MCF 10A (cell line): Measurements from ENCODE around the gene NCOA7. TPM values are rescaled to one million over a fixed set of nuclear protein-coding genes. Genes with fewer than 3 reads are reported as not detected.
"Not testable (repeated sequence)": the region's sequence is repeated elsewhere in the genome, so short reads cannot be mapped to it uniquely, and the experiment has no call there.

Experiments used
- BruUV-seq: library from RNA; stranded (reverse); fragments of 400-500 nt; replicated peaks from 2 replicates; lab custom pipeline; 2021; lab: Mats Ljungman, UMichigan
- CTCF ChIA-PET: fragments of 300-600 bp; sonication (Branson Sonifier 250); formaldehyde crosslinking; extraction: SDS; loops from one replicate; lab custom pipeline; 2021; ENCODE audit warnings: antibody characterized with exemption, inconsistent platforms; lab: Yijun Ruan, JAX
- POLR2A ChIA-PET: fragments of 300-600, 350-650 bp; sonication (Branson Sonifier 250); formaldehyde crosslinking; extraction: SDS; loops from one replicate; lab custom pipeline; 2020; ENCODE audit warnings: antibody characterized with exemption, inconsistent platforms; lab: Yijun Ruan, JAX
- DNase-seq: peaks from one replicate; pipeline ENCODE4 v3.0.0-alpha.2; 2018; ENCODE audit not compliant: unreplicated experiment
- H3K27ac Mint-ChIP-seq: one replicate; pipeline ENCODE4 v1.8.0; 2022; ENCODE audit warnings: mild to moderate bottlenecking, low read depth, mixed read lengths; ENCODE audit not compliant: unreplicated experiment
- H3K27me3 Mint-ChIP-seq: one replicate; pipeline ENCODE4 v1.8.0; 2022; ENCODE audit warnings: mixed read lengths; ENCODE audit not compliant: insufficient read depth, unreplicated experiment
- H3K36me3 Mint-ChIP-seq: one replicate; pipeline ENCODE4 v1.8.0; 2022; ENCODE audit warnings: mild to moderate bottlenecking, moderate library complexity, mixed read lengths; ENCODE audit not compliant: insufficient read depth, unreplicated experiment
- H3K4me1 Mint-ChIP-seq: one replicate; pipeline ENCODE4 v1.8.0; 2022; ENCODE audit warnings: mixed read lengths; ENCODE audit not compliant: insufficient read depth, unreplicated experiment
- H3K4me3 Mint-ChIP-seq: one replicate; pipeline ENCODE4 v1.8.0; 2022; ENCODE audit warnings: mild to moderate bottlenecking, moderate library complexity, mixed read lengths; ENCODE audit not compliant: unreplicated experiment
- H3K9me3 Mint-ChIP-seq: one replicate; pipeline ENCODE4 v1.8.0; 2022; ENCODE audit warnings: mixed read lengths; ENCODE audit not compliant: unreplicated experiment
- intact Hi-C: fragments of 100-400 bp; cut with micrococcal nuclease; formaldehyde crosslinking; loops from 2 replicates; pipeline ENCODE4 v1.14.1; 2022
- total RNA-seq: library from RNA; stranded (reverse); gene quantifications from 2 replicates; pipeline ENCODE4 v1.2.3, GENCODE V29; 2022
- TF ChIP-seq, protein P1 (sequence below): fragments of 200-600 bp; IDR thresholded peaks from one replicate; pipeline ENCODE4 v1.8.0; 2022; ENCODE audit warnings: antibody characterized with exemption, mild to moderate bottlenecking; ENCODE audit not compliant: unreplicated experiment

NCOA7 gene
- total RNA-seq, 1 experiment from 2014 or later = 52.3 TPM

DNA sequence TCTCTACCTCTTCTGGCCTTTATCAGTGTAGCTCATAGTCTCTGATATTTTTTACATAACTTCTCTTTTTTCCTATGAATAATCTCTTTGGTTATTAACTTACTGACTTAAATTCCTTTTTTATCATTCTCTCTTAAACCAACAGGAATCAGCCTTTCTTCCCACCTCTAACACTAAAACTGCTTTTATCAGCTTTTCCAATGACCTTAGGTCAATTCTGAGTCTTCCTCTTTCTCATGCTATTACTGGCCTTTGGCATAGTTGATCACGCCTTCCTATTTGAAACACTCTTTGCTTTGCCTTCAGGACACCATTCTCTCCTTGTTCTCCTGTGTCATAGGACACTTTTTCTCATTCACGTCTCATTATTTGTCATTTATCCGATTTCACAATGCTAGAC, 157.7 kb downstream of the NCOA7 start:
- Mint-ChIP-seq H3K9me3 (no peaks in the 10 kb centered on the region), H3K36me3 (no peaks in the 10 kb centered on the region), H3K27me3 (no peaks in the 10 kb centered on the region), H3K4me1 (peaks cover 53% of the 10 kb centered on the region), H3K27ac (peak overlapping the region; percentile 11), H3K4me3 (no peak overlapping the region)
- TF ChIP-seq, protein P1, sequence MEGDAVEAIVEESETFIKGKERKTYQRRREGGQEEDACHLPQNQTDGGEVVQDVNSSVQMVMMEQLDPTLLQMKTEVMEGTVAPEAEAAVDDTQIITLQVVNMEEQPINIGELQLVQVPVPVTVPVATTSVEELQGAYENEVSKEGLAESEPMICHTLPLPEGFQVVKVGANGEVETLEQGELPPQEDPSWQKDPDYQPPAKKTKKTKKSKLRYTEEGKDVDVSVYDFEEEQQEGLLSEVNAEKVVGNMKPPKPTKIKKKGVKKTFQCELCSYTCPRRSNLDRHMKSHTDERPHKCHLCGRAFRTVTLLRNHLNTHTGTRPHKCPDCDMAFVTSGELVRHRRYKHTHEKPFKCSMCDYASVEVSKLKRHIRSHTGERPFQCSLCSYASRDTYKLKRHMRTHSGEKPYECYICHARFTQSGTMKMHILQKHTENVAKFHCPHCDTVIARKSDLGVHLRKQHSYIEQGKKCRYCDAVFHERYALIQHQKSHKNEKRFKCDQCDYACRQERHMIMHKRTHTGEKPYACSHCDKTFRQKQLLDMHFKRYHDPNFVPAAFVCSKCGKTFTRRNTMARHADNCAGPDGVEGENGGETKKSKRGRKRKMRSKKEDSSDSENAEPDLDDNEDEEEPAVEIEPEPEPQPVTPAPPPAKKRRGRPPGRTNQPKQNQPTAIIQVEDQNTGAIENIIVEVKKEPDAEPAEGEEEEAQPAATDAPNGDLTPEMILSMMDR = no peak
- POLR2A ChIA-PET = interaction anchor here (0.7 to 11.4 kb wide), 10 partner anchors 8 to 974 kb away, joined by 3 to 305 read pairs (median 22); partner anchors contain the start of genes HINT3 and NCOA7
- CTCF ChIA-PET = interaction anchor here (0.6 to 3.8 kb wide), 13 partner anchors 7 to 160 kb away, joined by 3 to 13 read pairs (median 5); partner anchors contain the start of genes HINT3 and NCOA7
- BruUV-seq = no TSS peak
- intact Hi-C loops = no loop called here
- no peak for DNase-seq

DNA sequence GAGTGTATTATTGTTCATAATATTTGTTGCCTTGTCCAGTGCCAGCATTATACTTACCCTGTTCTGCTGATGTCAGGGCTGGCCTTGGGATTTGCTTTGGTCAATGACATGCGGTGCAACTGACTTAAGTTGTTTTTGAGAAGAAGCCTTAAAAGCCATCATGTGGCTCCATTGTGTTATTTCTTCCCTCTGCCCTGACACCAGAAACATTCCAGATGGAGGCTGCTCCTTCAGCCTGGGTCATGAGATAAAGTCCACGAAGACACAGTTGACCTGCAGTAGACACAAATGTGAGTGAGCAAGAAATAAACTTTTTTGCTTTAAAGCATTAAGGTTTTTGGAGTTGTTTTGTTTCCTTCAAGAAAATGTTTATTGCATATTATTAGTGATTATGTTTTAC, 158.3 kb downstream of the NCOA7 start:
- Mint-ChIP-seq H3K4me3 (no peak overlapping the region), H3K27ac (peak overlapping the region; percentile 11), H3K36me3 (no peaks in the 10 kb centered on the region), H3K27me3 (no peaks in the 10 kb centered on the region), H3K9me3 (no peaks in the 10 kb centered on the region), H3K4me1 (peaks cover 47% of the 10 kb centered on the region)
- no TSS peak for BruUV-seq
- POLR2A ChIA-PET = interaction anchor here (0.7 to 11.4 kb wide), 7 partner anchors 8 to 158 kb away, joined by 3 to 305 read pairs (median 43); partner anchors contain the start of genes HINT3 and NCOA7
- TF ChIP-seq, protein P1 = no peak
- intact Hi-C loops = no loop called here
- CTCF ChIA-PET = interaction anchor here (0.6 to 2.0 kb wide), 5 partner anchors 9 to 726 kb away, joined by 3 to 12 read pairs (median 6); partner anchors contain the start of gene NCOA7
- DNase-seq = no peak

DNA sequence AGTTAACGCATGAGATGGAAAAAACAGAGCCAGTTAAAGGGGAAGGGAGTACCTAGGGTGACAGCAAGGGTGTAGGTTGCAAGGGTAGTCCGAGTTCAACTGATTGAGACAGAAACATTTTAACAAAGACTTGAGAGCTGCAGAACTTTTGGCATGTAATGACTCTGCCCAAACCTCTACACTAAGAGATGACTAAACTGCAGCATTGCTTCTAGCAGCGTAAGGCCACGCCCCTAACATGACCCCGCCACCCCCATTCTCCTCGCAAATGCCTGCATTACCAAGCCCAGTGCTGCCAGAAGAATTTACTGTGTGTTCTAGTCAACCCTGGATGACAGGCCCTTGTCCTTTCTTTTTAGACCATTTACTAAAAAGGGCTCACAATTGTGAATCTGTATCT, 159.5 kb downstream of the NCOA7 start:
- intact Hi-C loops = no loop called here
- Mint-ChIP-seq H3K4me1 (peaks cover 47% of the 10 kb centered on the region), H3K27me3 (no peaks in the 10 kb centered on the region), H3K36me3 (no peaks in the 10 kb centered on the region), H3K9me3 (no peaks in the 10 kb centered on the region), H3K27ac (no peak overlapping the region), H3K4me3 (no peak overlapping the region)
- no TSS peak for BruUV-seq
- CTCF ChIA-PET = interaction anchor here (4.4 to 10.3 kb wide), 3 partner anchors 33 to 163 kb away, joined by 65 to 270 read pairs (median 156); partner anchors contain the start of gene NCOA7
- peak; percentile 87 for DNase-seq
- TF ChIP-seq, protein P1 = no peak
- POLR2A ChIA-PET = interaction anchor here (0.6 to 8.8 kb wide), 7 partner anchors 26 to 160 kb away, joined by 3 to 68 read pairs (median 5); partner anchors contain the start of gene NCOA7

DNA sequence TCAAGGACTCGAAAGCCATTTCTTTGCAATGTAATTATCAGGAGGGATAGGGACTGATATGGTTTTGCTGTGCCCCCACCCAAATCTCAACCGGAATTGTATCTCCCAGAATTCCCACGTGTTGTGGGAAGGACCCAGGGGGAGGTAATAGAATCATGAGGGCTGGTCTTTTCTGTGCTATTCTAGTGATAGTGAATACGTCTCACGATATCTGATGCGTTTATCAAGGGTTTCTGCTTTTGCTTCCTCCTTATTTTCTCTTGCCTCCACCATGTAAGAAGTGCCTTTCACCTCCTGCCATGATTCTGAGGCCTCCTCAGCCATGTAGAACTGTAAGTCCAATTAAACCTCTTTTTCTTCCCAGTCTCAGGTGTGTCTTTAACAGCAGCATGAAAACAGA, 160.0 kb downstream of the NCOA7 start:
- H3K4me3 Mint-ChIP-seq, H3K36me3 Mint-ChIP-seq, H3K9me3 Mint-ChIP-seq, BruUV-seq, H3K27ac Mint-ChIP-seq, intact Hi-C loops, H3K27me3 Mint-ChIP-seq, DNase-seq: not testable (repeated sequence)
- ChIA-PET POLR2A (interaction anchor here (0.6 to 8.8 kb wide), 15 partner anchors 26 to 170 kb away, joined by 3 to 68 read pairs (median 6); partner anchors contain the start of gene NCOA7), CTCF (interaction anchor here (0.6 to 10.3 kb wide), 9 partner anchors 8 to 393 kb away, joined by 3 to 270 read pairs (median 57); partner anchors contain the start of gene NCOA7)
- H3K4me1 Mint-ChIP-seq = peaks cover 43% of the 10 kb centered on the region
